Muscle layer of duodenum (tissue), 2 donors: ENCODE results near the gene DNASE2B.
A peak's percentile ranks its signal among the peaks of the same experiment; 100 is the strongest.
"Not testable (repeated sequence)": the region's sequence is repeated elsewhere in the genome, so short reads cannot be mapped to it uniquely, and the experiment has no call there.

ENCODE experiments used
- H3K27ac ChIP-seq: one replicate; pipeline ENCODE4 v1.7.0; 2013; ENCODE audit warnings: mild to moderate bottlenecking, low read length
- H3K27me3 ChIP-seq: one replicate; pipeline ENCODE4 v1.7.0; 2013; ENCODE audit warnings: low read depth, mild to moderate bottlenecking, control low read depth, low read length
- H3K36me3 ChIP-seq, 2 donors: one replicate each; pipeline ENCODE4 v1.7.0; 2013; ENCODE audit warnings: low read length in 2 of 2, control low read depth in 1 of 2, mild to moderate bottlenecking in 1 of 2; ENCODE audit not compliant: insufficient read depth in 2 of 2, control insufficient read depth in 1 of 2
- H3K4me1 ChIP-seq, 2 donors: one replicate each; pipeline ENCODE4 v1.7.0; 2013; ENCODE audit warnings: low read length in 2 of 2, mild to moderate bottlenecking in 2 of 2, control low read depth in 1 of 2, moderate library complexity in 1 of 2; ENCODE audit not compliant: insufficient read depth in 2 of 2, control insufficient read depth in 1 of 2
- H3K4me3 ChIP-seq, 2 donors: one replicate each; pipeline ENCODE4 v1.7.0; 2013; ENCODE audit warnings: low read length in 2 of 2, low read depth in 1 of 2, mild to moderate bottlenecking in 1 of 2
- H3K9me3 ChIP-seq, 2 donors: one replicate each; pipeline ENCODE4 v1.7.0; 2013; ENCODE audit warnings: low read length in 2 of 2, control low read depth in 1 of 2, mild to moderate bottlenecking in 1 of 2; ENCODE audit not compliant: control insufficient read depth in 1 of 2
- donor health status: healthy.

DNASE2B gene

GRCh38 chr1:84434801-84435549 lies 36.7 kb downstream of the DNASE2B start:
- Histone ChIP-seq H3K4me1 (peaks cover 0 to 10% of the 10 kb centered on the region in 2 donors), H3K9me3 (peaks cover 3 to 4% of the 10 kb centered on the region in 2 donors), H3K27me3 (no peaks in the 10 kb centered on the region), H3K36me3 (no peaks in the 10 kb centered on the region), H3K27ac (peak overlapping the region; percentile 34), H3K4me3 (peak overlapping the region in 1 of 2 donors; percentile 9)

GRCh38 chr1:84436876-84437655 lies 38.8 kb downstream of the DNASE2B start:
- Histone ChIP-seq H3K9me3 (no peaks in the 10 kb centered on the region), H3K36me3 (no peaks in the 10 kb centered on the region), H3K27ac (no peak overlapping the region), H3K4me1 (peaks cover 0 to 10% of the 10 kb centered on the region in 2 donors), H3K27me3 (no peaks in the 10 kb centered on the region), H3K4me3 (no peak overlapping the region)

DNA sequence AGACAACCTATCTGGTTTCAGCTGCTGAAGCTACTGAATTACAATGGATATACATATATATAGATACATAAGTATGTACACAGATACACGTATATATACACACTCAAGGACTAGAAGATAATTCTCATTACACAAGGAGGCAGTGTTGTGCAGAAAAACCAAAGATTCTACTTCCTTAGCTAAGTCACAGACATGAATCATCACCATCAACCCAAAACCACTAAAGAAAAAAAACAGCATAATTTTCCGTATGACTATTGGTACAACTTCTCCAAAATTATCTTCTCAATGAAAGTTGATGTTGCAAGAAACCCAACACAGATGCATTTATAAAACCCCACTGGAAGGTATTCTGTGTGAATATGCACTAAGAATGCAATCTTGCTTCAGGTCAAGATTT lies 44.0 kb downstream of the DNASE2B start:
- Histone ChIP-seq H3K36me3 (no peaks in the 10 kb centered on the region), H3K27ac (no peak overlapping the region)

GRCh38 chr1:84442747-84443646 lies 44.7 kb downstream of the DNASE2B start:
- H3K9me3 ChIP-seq, H3K27me3 ChIP-seq, H3K27ac ChIP-seq, H3K4me3 ChIP-seq, H3K36me3 ChIP-seq, H3K4me1 ChIP-seq: not testable (repeated sequence)

More for the DNA sequence above, 44.0 kb downstream of the DNASE2B start:
- no peaks in the 10 kb centered on the region for H3K27me3 ChIP-seq
- H3K9me3 ChIP-seq = no peaks in the 10 kb centered on the region
- H3K4me3 ChIP-seq = no peak overlapping the region
- no peaks in the 10 kb centered on the region for H3K4me1 ChIP-seq

DNA sequence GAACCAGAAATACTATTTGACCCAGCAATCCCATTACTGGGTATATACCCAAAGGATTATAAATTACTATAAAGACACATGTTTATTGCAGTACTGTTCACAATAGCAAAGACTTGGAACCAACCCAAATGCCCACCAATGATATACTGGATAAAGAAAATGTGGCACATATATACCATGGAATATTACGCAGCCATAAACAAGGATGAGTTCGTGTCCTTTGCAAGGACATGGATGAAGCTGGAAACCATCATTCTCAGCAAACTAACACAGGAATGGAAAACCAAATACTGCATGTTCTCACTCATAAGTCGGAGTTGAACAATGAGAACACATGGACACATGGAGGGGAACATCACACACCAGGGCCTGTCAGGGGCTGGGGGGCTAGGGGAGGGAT lies 50.4 kb downstream of the DNASE2B start:
- not testable (repeated sequence) for H3K27ac ChIP-seq, H3K9me3 ChIP-seq, H3K4me3 ChIP-seq, H3K4me1 ChIP-seq, H3K27me3 ChIP-seq, H3K36me3 ChIP-seq

DNA sequence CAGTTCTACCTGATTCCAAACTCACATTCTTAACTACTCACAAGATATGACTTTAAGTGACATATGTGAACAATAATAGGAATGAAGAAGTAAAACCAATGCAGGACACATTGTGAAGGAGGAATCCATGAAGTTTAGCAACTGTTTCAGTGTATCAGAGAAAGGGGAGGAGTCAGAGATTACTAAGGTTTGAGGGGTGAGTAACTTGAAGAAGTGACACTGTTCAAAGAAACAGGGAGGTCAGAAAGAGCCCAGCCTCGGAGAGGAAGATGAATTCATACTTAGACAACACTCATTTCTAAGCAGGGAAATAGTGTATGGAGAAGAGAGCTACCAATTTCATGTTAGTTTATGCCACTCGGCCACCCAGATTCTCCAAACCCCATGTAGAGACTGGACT lies 52.6 kb downstream of the DNASE2B start:
- H3K9me3 ChIP-seq = no peaks in the 10 kb centered on the region
- H3K36me3 ChIP-seq = no peaks in the 10 kb centered on the region
- H3K4me1 ChIP-seq = no peaks in the 10 kb centered on the region
- H3K4me3 ChIP-seq = no peak overlapping the region
- H3K27me3 ChIP-seq = no peaks in the 10 kb centered on the region
- H3K27ac ChIP-seq = no peak overlapping the region

DNA sequence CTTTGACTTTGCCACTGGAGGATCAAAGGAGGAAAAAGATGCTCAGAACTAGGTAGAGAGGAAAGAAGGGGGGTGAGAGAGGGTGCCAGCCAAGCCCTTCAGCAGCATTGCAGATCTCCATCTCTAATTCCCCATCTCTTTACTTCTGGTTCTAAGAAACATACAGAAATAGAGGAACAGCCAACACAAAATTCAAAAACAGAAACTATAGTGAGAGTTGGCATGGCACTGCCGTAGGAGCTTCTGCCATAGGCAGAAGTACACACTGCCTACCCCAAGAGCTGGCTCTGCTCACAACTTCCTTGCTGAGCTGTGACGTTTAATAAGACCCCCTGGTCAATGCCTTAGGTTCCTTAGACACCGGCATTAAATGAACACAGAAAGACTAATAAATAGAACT lies 54.2 kb downstream of the DNASE2B start:
- Histone ChIP-seq H3K36me3 (no peaks in the 10 kb centered on the region), H3K4me3 (no peak overlapping the region), H3K27me3 (no peaks in the 10 kb centered on the region), H3K27ac (no peak overlapping the region), H3K9me3 (no peaks in the 10 kb centered on the region), H3K4me1 (no peaks in the 10 kb centered on the region)

- Histone ChIP-seq H3K4me1 (no peaks in the 10 kb centered on the region), H3K9me3 (no peaks in the 10 kb centered on the region)
These were observed 63.8 kb downstream of the DNASE2B start for GRCh38 chr1:84462118-84462517.

More at GRCh38 chr1:84462118-84462517, 63.8 kb downstream of the DNASE2B start:
- Histone ChIP-seq H3K36me3 (no peaks in the 10 kb centered on the region), H3K27ac (no peak overlapping the region), H3K4me3 (no peak overlapping the region), H3K27me3 (no peaks in the 10 kb centered on the region)
